Prostate gland (tissue), 2 donors: ENCODE measurements around the gene NUP133.

Experiments used
- POLR2A ChIP-seq: fragments of 450-650 bp; IDR thresholded peaks from one replicate; pipeline ENCODE4 v1.6.1; 2016; ENCODE audit warnings: antibody characterized with exemption, mild to moderate bottlenecking
- TF ChIP-seq, protein P1 (sequence below), 4 experiments: fragments of 200-600 bp in 2 of 4; fragments of 450-650 bp in 2 of 4; sonication (generic) in 2 of 4; IDR thresholded peaks; 1 replicate in 3 of 4; 2 replicates in 1 of 4; pipeline ENCODE4 v1.5.1; 2016 to 2019; ENCODE audit warnings: antibody characterized with exemption in 4 of 4, mild to moderate bottlenecking in 2 of 4, moderate library complexity in 2 of 4

DNA sequence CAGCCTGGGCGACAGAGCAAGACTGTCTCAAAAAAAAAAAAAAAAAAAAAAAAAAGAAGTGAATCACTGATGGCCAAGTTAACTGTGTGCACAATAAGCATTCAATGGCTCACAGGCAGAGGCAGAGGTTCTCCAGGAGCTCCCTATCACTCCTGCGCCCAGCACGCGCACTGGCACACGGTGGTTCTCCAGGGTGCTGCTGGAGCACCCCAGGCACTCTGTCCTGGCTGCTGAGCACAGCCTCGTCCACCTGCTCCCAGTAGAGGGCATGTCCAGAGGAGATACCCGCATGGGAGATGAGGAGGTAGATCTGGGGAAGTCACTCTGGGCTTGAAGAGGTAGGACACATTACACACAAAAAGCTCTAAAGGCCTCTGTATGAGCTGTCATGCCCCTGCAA is 21.5 kb upstream of the NUP133 start:
- TF ChIP-seq, protein P1, sequence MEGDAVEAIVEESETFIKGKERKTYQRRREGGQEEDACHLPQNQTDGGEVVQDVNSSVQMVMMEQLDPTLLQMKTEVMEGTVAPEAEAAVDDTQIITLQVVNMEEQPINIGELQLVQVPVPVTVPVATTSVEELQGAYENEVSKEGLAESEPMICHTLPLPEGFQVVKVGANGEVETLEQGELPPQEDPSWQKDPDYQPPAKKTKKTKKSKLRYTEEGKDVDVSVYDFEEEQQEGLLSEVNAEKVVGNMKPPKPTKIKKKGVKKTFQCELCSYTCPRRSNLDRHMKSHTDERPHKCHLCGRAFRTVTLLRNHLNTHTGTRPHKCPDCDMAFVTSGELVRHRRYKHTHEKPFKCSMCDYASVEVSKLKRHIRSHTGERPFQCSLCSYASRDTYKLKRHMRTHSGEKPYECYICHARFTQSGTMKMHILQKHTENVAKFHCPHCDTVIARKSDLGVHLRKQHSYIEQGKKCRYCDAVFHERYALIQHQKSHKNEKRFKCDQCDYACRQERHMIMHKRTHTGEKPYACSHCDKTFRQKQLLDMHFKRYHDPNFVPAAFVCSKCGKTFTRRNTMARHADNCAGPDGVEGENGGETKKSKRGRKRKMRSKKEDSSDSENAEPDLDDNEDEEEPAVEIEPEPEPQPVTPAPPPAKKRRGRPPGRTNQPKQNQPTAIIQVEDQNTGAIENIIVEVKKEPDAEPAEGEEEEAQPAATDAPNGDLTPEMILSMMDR (IDR thresholded peaks at IDR 0.05), result no peak
- TF ChIP-seq POLR2A, result no peak
